Measurements from ENCODE around the gene CNP. TPM values are rescaled to one million over a fixed set of nuclear protein-coding genes. Genes with fewer than 3 reads are reported as not detected.
"Not testable (repeated sequence)": the region's sequence is repeated elsewhere in the genome, so short reads cannot be mapped to it uniquely, and the experiment has no call there.

Gene CNP
- total RNA-seq, 6 experiments from 2014 or later: 30.1 to 42.7 (median 33.0) TPM

DNA sequence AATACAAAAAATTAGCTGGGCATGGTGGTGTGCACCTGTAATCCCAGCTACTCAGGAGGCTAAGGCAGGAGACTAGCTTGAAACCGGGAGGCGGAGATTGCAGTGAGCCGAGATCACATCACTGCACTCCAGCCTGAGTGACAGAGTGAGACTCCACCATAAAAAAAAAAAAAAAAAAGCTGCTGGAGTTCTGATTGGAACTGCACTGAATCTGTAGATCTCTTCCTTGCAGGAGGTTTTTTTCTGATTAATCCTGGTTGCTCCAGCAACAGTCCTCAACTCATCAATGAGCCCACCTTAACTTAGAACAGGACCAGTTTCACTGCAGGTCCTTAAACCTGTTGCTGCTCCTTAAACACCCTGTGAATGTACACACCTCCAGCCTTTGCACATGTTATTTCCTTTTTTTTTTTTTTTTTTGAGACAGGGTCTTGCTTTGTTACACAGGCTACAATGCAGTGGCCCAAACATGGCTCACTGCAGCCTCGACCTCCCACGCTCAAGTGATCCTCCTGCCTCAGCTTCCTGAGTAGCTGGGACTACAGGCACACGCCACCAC lies 37.8 kb upstream of the CNP start:
- Histone ChIP-seq H3K27me3 (no peaks in the 10 kb centered on the region), H3K4me3 (no peak overlapping the region), H3K36me3 (no peaks in the 10 kb centered on the region), H3K4me1 (peaks cover 0 to 9% (median 0%) of the 10 kb centered on the region in 4 donors), H3K27ac (no peak overlapping the region), H3K9me3 (no peaks in the 10 kb centered on the region)
- DNase-seq (no peak), ATAC-seq (no peak)
- 79% methylated on average over 6 of the region's 6 CpGs for WGBS (ENCODE audit: insufficient coverage, low coverage, low lambda C conversion rate, missing lambda C conversion rate)
- intact Hi-C loops (cut with DNase I): no loop called here
- no peak for TF ChIP-seq POLR2A (IDR thresholded peaks at IDR 0.05)
- TF ChIP-seq, protein P1, sequence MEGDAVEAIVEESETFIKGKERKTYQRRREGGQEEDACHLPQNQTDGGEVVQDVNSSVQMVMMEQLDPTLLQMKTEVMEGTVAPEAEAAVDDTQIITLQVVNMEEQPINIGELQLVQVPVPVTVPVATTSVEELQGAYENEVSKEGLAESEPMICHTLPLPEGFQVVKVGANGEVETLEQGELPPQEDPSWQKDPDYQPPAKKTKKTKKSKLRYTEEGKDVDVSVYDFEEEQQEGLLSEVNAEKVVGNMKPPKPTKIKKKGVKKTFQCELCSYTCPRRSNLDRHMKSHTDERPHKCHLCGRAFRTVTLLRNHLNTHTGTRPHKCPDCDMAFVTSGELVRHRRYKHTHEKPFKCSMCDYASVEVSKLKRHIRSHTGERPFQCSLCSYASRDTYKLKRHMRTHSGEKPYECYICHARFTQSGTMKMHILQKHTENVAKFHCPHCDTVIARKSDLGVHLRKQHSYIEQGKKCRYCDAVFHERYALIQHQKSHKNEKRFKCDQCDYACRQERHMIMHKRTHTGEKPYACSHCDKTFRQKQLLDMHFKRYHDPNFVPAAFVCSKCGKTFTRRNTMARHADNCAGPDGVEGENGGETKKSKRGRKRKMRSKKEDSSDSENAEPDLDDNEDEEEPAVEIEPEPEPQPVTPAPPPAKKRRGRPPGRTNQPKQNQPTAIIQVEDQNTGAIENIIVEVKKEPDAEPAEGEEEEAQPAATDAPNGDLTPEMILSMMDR (IDR thresholded peaks at IDR 0.05): no peak

DNA sequence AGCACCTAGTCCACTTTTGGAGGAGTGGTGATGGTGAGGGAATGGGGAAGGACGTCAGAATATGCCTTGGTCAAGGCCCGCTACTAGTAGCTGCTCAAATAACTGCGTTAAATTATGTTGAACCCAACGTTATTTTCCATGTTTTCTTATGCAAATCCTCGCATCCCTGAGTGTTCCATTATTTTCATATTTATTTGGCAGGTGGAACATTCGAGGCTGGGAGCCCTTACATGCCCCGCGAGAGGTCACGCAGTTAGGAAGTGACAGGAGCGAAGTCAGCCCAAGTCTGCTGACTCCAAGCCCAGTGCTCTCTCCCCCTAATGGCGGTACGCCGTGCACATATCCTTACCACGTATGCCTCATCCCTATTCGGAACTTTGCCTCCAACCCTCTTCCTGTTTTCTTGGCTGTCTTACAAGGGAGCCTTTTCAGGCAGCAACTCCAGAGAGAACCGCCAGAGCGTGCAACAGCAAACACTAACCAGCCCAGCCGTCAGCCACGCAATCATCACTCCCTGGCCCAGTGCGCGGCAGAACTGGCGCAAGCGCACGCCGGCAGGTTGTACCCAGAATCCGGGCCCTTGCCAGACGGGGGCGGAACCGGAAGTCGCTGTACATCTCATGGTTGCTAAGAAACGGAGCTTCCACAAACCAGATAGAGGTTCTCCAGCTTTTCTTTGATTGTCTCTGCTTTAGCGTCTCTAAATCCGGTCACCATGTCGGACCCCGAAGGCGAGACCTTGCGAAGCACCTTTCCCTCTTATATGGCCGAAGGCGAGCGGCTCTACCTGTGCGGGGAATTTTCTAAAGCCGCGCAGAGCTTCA lies 36.4 kb upstream of the CNP start, which contains the start of gene ODAD4:
Gene ODAD4, plus strand, starts transcription at position 609 of the 824 bp plus-strand sequence. Its CDS starts 107 bp downstream, at position 716.
- intact Hi-C loops (cut with DNase I): no loop called here
- WGBS (ENCODE audit: insufficient coverage, low coverage, low lambda C conversion rate, missing lambda C conversion rate): under 1% methylated on average over 40 of the region's 43 CpGs
- peaks cover 0 to 9% (median 0%) of the 10 kb centered on the region in 4 donors for H3K4me1 ChIP-seq
- H3K9me3 ChIP-seq: no peaks in the 10 kb centered on the region
- TF ChIP-seq POLR2A (IDR thresholded peaks at IDR 0.05): peak; percentile 80
- TF ChIP-seq, protein P1 (IDR thresholded peaks at IDR 0.05): peak; percentile 35 to 58 (median 39)
- DNase-seq (peak; percentile 97 to 98 (median 97)), ATAC-seq (peak; percentile 97 to 99 (median 97))
- H3K27me3 ChIP-seq: no peaks in the 10 kb centered on the region
- H3K27ac ChIP-seq: peak within 1 kb of the TSS; percentile 77 to 93 (median 81)
- peak within 1 kb of the TSS; percentile 30 to 64 (median 49) for H3K4me3 ChIP-seq
- no peaks in the 10 kb centered on the region for H3K36me3 ChIP-seq

DNA sequence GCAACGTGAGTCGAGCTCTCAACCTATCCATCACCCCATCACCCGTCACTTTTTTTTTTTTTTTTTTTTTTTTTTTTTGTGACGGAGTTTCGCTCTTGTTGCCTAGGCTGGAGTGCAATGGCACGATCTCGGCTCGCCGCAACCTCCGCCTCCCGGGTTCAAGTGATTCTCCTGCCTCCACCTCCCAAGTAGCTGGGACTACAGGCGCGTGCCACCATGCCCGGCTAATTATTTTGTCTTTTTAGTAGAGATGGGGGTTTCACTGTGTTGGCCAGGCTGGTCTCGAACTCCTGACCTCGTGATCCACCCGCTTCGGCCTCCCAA lies 35.8 kb upstream of the CNP start:
- H3K36me3 ChIP-seq; DNase-seq; intact Hi-C loops (cut with DNase I); H3K9me3 ChIP-seq; H3K4me1 ChIP-seq; H3K27me3 ChIP-seq; ATAC-seq: not testable (repeated sequence)
- 39% methylated on average over 9 of the region's 18 CpGs for WGBS (ENCODE audit: insufficient coverage, low coverage, low lambda C conversion rate, missing lambda C conversion rate)
- Histone ChIP-seq H3K27ac (peak overlapping the region in 1 of 3 donors; percentile 93), H3K4me3 (peak overlapping the region; percentile 30 to 64 (median 49))

DNA sequence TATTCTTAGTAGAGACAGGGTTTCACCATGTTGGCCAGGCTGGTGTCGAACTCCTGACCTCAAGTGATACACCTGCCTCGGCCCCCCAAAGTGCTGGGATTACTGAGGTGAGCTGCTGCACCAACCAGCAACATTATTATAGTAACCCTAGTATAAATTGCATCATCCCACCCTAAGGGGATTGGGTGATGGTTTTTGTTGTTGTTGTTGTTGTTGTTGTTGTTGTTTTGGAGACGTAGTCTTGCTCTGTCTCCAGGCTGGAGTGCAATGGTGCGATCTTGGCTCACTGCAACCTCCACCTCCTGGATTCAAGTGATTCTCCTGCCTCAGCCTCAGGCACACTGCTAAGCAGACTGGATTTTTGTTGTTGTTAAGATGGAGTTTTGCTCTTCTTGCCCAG lies 34.9 kb upstream of the CNP start:
- ATAC-seq; H3K9me3 ChIP-seq; H3K36me3 ChIP-seq; DNase-seq; intact Hi-C loops (cut with DNase I); H3K27ac ChIP-seq; H3K4me1 ChIP-seq; H3K4me3 ChIP-seq; H3K27me3 ChIP-seq: not testable (repeated sequence)
- 81% methylated on average over 2 of the region's 4 CpGs for WGBS (ENCODE audit: insufficient coverage, low coverage, low lambda C conversion rate, missing lambda C conversion rate)

DNA sequence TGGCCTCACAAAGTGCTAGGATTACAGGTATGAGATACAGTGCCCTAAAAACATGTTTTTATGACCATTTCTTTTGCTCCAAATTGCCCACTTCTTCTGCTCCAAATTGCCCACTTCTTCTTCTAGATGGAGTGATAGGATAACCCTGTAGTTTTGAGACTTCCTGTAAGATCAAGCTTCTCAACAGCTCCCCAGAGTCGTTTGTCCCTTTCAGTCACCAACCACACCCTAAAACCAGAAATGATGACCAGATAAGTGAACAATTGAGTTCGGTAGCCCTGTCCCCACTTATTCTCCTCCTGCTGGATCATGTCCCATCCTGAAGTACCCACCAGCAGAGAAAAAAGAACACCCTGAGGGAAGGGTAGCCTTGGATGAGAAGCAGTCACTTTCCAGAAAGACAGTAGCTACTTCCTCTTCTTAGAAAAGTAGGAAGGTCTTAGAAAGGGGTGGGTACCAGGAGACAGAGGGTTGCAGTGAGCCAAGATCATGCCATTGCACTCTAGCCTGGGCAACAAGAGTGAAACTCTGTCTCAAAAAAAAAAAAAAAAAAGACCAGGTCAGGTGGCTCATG lies 33.7 kb upstream of the CNP start:
- H3K27ac ChIP-seq: no peak overlapping the region
- intact Hi-C loops (cut with DNase I): no loop called here
- H3K4me1 ChIP-seq: peaks cover 0 to 18% (median 3%) of the 10 kb centered on the region in 4 donors
- TF ChIP-seq, protein P1 (IDR thresholded peaks at IDR 0.05): no peak
- no peak for TF ChIP-seq POLR2A (IDR thresholded peaks at IDR 0.05)
- ATAC-seq (no peak), DNase-seq (no peak)
- H3K36me3 ChIP-seq: no peaks in the 10 kb centered on the region
- no peaks in the 10 kb centered on the region for H3K27me3 ChIP-seq
- H3K9me3 ChIP-seq: no peaks in the 10 kb centered on the region
- WGBS (ENCODE audit: insufficient coverage, low coverage, low lambda C conversion rate, missing lambda C conversion rate): 50% methylated on average over 2 of the region's 2 CpGs
- H3K4me3 ChIP-seq: no peak overlapping the region
